Measurements from ENCODE around the gene SLX4IP.

The SLX4IP gene

DNA sequence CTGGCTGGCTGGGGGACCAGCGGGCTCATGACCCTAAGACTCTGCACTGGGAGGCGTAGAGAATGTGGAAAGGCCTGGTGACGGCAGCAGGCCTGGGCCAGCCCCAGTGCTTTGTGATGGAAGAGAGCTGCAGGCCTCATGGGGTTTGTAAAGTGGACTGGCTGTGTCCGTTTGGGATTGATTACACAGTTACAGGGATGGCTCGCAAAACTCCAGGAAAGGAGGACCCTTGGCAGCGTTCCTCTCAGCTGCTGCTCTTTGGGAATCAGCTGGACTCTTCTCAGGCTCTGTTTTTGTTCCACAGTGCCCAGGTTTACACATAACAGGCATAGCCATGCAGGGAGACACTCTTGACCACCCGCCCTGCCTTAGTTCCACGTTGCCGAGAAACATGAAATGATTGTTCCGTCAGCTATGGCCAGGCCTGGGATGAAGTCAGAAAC is 89.0 kb downstream of the SLX4IP start:
- no peak for DNase-seq

DNA sequence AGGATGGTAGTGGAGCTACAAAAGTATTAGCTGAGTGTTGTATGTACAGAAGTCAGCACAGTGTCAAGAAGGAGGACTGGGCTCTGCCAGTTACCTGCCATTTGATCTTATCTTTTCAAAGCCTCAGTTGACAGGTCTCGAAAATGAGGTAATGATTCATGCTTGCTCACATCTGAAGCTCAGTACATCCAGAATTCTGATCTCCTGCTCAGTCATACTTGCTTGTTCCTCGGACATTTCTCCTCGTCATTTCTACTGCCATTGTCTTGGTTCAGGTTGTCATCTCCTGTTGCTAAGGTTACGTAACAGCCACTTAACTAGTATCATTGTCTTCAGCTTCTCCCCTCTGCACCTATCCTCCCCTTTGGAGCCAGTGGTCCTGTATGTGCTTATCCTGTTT is 89.5 kb downstream of the SLX4IP start:
- DNase-seq: no peak

DNA sequence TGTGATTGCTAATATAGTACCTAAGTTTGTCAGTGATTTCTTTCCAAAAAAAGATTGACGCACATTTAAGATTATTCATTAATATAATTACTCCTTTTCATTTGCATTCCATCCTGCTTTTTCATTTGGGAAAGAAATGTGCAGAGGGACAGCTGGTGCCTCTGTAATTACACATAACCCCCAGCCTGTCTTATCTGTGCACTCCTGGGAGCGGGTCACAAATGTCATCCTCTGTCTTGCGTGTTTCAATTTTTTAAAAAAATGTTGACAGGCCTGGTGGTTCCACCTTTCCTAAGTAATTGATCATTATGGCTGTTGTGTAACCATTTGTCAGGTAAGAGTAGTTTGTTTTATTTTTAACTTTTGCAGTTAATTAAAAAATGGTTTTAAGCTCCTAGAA is 92.7 kb downstream of the SLX4IP start:
- DNase-seq: no peak

DNA sequence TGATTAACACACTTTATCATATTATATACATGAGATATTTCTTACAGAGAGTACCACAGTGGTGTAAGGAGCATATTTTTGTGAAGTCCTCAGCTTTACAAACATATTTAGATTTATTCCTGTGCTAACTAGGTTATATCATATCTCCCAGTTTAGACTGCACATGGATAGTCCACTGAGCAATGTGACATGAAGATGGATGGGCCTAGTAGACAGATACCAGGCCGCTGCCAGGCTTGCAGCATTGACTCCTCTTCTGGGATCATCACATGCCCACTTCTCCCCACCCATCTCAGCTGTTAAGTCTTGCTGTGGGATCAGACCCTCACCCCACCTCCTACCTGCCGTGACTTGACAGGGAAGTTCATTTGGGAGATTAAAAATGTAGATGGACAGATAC is 95.8 kb downstream of the SLX4IP start:
- DNase-seq: no peak

DNA sequence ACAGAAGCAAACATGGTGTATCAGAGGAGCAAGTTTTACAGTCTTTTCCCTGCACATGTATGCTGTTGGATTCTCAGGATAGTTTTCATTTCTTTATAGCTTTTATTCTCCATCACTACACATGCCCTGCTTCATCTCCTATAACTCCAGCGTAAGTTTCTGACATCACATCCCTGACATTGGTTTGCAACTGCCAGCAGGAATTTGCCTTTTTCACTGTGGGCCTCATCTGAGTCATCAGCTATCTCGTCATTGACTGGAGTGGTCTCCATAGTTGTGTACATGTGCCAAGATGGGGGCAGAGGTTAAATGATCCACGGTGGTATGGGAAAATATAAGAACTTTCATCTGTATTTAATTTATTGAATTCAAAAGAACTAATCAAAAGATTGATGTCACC is 96.7 kb downstream of the SLX4IP start:
- DNase-seq: no peak

DNA sequence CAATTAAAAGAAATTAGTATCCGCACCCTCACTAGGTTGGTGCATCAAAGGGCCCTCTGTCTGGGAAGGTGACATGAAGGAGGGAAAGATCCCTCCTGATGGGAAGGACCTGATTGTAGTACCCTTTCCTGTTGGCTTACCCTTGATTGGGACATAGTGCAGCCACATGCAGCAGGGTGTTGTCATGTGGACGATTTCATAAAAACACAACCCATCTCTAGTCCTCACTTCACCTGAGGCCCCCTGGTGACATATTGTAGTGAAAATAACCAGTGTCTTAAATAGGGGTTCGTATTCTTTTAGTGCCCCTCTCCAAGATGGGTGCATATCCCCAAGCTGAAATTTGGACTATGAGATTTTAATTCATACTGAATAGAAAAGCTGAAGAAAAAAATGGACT is 97.3 kb downstream of the SLX4IP start:
- no peak for DNase-seq

DNA sequence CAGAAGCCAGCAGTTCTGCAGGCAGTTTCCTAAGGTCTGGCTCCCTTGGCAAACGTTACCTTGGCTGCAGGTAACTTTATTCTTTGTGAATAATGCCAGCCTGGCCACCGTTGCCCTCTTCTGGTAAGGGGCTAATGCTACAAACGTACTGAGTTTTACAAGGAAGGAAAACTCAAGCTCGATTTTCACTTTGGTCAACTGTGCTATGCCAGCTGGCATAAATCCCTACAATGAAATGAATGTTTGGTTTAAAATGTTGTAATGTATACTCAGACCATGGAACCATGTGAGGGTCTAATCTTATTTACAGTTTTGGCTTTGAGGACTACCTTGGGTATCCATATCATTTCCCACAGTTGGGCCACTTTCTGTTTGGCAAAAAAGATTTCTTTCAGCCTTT is 101.4 kb downstream of the SLX4IP start:
- DNase-seq: peak; percentile 30

DNA sequence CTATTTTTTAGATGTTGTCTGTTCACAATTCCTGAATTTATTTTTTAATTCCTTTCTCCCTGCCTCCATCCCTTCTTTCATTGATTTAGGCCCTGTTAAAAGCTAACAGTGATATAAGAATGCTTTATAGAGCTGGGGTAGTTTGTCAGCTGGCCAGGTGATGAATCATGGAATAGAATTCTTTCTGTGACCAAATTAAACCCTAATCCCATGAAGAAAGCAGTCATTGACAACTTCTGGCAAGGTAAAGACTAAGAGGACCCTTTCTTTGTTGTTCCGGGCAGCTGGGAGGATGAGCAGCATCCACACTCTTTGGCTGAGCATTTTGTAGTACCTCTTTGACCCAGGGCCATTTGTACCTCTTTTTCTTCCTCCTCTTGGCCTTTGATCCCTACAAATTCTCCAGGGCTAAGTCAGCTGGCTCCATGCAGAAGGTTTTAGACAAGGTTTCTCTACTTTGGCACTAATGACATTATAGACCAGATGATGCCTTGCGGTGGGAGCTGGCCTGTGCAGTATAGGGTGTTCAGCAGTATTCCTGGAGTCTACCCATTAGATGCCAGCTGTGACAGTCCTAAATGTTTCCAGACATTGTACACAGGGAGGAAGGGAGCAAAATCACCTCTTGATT is 102.9 kb downstream of the SLX4IP start:
- DNase-seq: no peak

DNA sequence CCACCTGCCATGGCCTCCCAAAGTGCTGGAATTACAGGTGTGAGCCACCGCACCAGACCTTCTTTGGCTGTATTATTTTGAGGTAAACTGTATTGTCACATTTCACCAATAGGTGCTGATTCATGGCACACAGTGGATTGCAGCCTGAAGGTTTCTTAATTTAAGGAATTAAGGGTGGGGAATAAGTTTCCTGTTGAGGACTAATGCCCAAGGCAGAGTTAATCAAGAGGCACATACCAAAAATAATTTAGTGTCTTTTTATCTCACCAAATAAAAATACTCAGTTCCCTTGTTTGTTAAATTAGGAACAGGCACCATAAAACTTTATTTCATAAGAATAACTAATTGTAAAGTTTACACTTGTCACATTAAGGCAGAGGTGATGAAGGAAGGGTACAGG is 103.7 kb downstream of the SLX4IP start:
- DNase-seq: no peak

DNA sequence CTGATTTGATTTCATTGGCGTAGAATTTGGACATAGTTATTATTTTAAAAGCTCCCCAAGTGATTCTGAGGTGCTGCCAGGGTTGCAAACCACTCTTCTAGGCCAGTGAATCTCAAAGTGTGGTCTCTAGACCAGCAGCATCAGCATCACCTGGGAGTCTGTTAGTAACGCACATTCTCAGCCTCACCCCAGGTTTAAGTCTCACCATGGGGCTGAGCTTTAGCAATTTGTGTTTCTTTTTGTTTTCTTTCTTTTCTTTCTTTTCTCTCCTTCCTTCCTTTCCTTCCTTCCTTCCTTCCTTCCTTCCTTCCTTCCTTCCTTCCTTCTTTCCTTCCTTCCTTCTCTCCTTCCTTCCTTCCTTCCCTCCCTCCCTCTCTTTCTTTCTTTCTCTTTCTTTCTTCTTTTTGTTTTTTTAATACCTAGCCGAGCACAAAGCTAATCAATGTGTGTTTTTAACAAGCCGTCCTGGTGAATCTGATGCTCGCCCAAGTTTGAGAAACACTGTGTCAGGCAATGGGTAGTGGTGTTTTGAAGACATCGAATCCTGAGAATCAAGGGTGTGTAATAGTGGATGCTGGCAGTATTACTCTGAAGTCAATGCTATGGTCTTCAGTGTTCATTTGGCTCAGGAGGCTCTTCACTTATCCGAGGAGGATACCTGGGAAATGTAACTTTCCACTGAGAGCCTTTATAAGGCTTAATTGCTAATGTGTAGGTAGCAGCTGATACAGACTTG is 104.9 kb downstream of the SLX4IP start:
- no peak for DNase-seq

DNA sequence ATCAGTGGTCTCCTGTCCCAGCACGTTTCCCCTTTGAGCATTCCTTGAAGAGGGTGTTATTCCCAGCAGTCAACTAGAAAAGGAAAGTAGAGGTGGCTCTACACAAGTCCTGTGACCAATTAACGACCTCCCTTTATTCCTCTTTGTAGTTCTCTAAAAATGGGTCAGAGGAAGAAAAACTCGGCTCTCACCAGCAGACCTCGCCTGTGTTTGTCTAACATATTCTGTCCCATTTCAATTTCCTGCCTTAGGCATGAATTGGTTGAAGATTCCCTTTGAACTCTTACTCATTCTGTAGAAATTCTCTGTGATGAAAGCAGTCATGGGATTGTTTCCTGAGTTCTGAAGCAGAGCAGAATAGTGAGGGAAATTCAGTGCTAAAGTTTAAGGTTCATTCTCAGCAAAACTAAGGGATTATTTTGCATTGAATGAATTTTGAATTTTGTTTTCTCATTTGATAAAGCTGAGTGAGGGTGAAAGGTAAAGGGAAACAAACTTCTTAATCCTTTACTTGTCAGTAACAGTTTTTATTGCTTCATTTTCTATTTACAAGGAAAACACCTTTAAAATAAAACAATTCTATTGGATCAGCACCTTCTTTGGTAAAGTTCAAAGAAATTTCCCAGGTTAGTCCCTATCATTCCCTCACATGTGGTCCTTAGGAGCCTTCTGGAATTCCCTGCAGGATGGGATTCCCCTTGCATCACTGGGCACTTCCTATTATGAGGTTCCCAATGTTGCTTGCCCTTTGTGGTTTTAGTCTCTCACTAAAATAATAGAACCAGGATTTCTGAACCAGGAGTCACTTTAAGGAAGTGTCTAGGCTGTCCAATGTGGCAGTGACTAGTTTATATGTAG is 105.8 kb downstream of the SLX4IP start:
- no peak for DNase-seq

DNA sequence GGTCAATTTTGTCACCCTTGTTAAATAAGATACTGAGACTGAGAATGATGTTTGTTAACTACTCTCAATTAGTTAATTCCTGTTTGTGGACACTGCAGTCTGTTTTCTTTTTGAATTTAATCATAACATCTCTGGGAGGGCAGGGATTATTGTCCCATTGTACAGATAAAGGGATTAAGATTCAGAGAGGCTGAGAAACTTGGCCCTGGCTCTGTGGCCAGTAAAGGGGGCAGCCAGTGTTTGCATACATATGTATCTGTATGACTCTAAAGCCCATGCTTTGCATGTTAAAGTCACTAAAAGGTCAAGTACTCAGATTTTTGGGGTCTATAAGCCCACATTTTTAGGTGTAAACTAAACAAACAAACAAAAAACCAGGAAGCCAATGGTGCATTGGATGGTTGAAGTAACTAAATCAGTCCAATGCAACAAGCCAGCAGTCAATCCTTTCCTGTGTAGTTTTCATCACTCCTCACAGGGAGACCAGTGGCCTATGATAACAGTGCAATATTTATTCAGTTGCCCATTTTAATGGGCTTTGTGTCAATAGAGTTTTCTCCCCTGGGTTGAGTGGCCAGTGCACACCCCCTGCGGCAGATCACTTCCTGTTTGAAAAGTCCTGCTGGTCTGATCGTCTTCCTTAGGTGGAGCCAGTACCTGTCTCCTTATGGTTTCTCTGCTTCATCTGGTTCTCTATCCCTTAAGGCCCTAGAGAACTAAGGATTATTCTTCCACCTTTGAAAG is 106.7 kb downstream of the SLX4IP start:
- DNase-seq: no peak

DNA sequence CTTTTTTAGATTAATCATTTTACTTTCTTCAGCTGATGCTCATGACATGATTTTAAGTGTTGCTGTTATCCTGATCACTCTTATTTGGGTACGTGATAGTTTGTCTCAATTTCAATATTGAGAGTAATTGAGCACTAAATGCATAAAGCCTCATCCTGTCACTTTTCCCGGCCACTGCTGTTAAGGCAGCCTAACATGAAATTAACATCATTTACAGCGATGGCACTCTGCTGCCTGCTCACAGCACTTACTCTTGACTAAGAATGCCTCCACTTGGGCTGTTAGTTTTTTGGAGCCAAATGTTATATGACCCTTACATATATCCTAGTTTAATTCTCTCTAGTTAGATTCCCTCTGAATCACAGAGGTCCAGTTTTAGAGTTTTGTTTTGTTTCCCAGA is 107.3 kb downstream of the SLX4IP start:
- no peak for DNase-seq

DNA sequence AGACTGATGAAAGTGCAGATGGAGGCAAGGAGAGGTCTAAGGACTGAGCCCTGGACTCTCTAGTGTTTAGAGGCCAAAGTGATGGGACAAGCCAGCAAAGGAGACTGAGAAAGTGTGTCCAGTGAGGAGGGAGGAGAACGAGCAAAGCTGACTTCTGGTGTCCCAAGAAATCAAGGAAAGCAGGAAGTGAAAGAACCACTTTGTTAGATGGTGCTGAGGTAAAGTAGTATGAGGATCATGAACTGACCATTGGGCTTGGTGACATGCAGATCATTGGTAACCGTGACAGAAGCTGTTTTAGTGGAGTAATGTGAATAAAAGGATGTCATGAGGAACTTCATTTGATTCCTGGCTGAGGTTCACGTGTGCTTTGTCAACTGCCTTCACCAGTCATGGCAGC is 108.4 kb downstream of the SLX4IP start:
- DNase-seq: no peak

DNA sequence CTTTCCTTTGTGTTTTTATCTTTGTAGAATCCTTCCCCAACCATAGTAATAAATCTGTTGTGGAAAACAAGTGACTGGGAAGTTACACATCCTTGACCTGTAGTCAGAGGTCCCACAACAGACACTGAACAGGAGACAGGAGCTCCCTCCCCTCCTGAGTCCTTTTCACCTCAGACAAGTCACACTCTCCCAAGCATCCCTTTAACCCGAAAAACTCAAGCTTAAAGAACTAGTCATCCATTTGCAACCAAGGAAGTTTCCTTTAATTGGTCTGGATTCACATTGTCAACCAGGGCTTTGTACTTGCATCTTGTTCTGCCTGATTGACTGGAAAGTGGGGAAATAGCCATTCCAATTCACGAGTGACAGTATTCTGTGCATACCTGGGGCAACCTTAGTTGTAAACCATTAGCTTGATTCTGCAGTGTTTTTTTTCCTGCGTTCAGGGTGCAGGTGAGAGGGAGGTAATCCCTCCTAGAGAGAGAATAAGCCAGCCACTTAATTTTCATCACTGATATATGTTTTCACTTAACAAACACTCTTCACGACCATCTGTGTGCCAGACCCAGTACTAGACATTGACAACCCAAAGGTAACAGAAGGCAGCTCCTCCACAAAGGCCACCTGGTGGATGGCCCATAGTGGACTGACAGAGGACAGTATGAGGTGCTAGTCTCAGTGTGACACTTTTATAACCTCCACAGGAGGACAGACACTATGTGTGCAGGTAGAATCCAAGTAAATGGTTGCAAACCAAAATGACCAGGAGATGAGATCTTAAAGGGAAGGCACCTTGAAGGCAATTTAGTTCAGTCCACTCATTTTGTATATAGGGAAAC is 112.4 kb downstream of the SLX4IP start:
- no peak for DNase-seq

DNA sequence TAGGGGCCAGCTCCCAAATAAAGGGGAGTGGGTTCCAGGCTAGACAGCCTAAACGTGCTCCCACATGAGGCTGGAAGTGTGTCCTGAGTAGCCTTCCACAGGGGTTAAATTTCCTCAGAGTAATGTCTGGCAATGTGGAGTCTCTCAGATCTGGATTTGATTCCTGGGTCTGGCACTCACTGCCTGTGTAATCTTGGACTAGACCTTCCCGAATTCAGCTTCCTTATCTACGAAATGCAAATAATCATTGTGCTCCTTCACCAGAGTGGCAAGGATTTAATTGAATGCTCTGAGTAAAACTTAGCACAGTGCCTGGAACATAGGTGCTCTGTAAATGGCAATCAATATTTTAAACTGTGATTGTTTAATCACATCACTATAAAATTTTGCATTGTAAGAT is 114.4 kb downstream of the SLX4IP start:
- no peak for DNase-seq

DNA sequence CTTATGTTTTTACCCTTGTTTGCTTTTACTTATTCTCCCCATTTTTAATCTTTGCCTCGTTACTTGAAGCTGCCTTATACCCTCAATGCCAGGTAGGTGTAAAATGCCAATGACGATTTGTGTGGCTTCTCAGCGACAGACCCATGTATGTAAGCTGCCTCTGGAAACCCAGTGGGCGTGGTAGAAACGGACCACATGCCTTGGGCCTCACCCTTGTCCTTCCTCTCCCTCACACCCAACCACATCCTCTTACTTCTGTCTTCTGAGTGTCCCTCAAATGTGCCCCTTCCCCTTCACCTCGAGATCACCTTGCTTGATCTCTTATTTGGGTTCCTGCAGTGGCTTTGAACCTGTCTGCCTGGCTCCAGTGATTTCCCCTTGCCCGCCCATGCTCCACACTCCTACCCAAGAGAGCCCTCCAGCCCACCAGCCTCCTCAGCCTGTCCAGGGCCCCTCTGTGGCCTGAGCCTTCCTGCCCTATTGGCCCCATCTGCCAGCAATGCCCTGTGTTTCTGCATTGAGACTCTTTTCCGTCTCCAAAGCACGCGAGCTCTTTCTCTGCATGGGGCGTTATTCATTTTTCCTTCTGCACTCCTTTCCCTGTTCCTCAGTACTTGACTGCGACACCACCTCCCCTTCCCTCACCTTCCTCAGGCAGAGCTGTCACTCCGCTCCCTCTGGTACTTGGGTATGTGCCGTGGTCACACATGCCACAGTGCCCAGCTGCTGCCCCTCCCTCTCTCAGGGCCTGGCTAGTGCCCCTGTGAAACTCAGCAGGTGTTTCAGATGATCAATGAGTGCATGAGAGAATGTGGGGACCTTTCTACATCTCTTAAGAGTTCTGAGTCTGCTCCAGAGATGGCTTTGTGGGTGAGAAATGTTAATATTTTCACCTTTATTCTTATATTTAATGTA is 115.4 kb downstream of the SLX4IP start:
- DNase-seq: no peak

DNA sequence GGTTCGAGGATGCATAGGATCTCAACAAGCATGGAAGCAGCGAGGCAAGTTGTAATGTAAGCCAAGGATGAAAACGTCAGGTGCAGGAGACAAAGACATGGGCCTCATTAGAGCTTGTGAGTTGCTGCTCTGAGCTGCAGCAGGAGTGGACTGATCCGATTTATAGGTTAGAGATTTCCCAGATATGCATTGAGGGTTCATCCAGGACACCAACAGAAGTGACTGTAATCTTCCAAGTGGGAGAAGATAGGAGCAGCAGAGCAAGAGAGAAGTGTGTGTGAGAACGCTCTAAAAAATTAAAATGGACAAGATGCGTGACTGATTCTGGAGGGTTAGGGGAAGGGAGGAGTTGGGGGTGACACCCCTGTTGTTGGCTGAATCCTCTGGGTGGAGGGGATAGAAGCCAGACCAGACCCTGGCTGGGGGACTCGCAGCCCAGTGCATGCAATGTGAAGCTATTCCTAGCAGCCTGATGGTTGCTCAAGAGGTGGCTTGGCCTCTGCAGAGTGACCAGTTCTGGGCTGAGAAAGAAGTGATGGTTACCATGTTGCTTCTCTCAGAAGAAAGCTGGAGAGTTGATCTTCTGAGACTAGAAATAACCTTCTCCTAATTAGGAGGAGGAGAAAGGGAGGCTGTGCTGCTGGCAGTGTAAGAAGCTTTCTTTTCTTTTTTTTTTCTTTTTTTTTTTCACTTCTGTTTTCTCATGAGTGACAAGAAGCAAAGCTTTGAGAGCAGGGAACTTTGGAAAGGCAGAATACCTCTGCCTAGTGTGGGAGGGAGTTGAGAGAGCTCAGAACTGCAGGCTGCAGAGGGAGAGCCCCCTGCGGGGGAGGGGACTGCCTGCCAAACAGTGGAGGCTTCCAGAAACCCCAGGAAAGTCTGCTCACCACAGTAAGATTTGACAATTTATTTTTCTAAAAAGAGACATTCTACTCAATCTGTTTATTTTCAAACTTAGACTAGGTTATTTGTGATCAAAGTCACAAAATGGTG is 116.9 kb downstream of the SLX4IP start:
- no peak for DNase-seq

DNA sequence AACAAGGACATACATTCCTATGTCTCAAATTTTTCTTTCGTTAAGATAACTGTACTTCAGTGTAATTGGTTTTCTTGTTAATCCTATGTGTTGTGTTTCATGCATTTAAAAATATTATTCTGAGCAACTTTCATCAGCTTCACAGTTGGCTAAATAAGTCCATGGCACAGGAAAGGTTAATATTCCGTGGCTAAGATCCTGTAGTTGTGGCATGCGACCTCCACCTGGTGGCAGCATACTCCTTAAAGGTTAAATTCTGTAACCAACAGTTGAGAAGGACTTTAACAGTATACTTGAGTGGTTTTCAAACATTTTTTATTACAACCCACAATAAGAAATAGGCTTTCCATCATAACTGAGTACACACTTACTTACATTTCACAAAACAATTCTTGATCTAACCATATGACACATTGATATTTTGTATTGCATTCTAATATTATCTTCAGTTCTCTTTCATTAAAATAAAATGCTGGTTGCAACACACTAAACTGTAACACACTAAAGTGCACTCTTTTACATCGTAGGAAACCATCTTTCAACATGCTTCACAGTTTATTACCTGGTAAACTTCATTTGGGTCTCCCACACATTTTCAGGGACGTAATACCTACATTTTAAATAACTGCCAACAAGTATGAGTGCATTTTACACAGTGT is 118.3 kb downstream of the SLX4IP start:
- DNase-seq: peak; percentile 23
